ENCODE results near the gene AGMO. TPM values are rescaled to one million over a fixed set of nuclear protein-coding genes. Genes with fewer than 3 reads are reported as not detected.

Gene AGMO
- total RNA-seq, 6 experiments from 2014 or later: 20.8 to 58.9 (median 33.7) TPM

GRCh38 chr7:15245831-15246230, 316.0 kb downstream of the AGMO start:
- no peak overlapping the region for H3K27ac ChIP-seq
- no peak for DNase-seq
- H3K9me3 ChIP-seq: no peaks in the 10 kb centered on the region
- no peaks in the 10 kb centered on the region for H3K27me3 ChIP-seq
- no peaks in the 10 kb centered on the region for H3K36me3 ChIP-seq
- ATAC-seq: no peak
- H3K4me3 ChIP-seq: no peak overlapping the region
- 57% methylated on average over 2 of the region's 2 CpGs for WGBS (ENCODE audit: insufficient coverage, low coverage, low lambda C conversion rate, missing lambda C conversion rate)
- intact Hi-C loops (cut with DNase I): no loop called here
- no peaks in the 10 kb centered on the region for H3K4me1 ChIP-seq
- TF ChIP-seq, protein P1, sequence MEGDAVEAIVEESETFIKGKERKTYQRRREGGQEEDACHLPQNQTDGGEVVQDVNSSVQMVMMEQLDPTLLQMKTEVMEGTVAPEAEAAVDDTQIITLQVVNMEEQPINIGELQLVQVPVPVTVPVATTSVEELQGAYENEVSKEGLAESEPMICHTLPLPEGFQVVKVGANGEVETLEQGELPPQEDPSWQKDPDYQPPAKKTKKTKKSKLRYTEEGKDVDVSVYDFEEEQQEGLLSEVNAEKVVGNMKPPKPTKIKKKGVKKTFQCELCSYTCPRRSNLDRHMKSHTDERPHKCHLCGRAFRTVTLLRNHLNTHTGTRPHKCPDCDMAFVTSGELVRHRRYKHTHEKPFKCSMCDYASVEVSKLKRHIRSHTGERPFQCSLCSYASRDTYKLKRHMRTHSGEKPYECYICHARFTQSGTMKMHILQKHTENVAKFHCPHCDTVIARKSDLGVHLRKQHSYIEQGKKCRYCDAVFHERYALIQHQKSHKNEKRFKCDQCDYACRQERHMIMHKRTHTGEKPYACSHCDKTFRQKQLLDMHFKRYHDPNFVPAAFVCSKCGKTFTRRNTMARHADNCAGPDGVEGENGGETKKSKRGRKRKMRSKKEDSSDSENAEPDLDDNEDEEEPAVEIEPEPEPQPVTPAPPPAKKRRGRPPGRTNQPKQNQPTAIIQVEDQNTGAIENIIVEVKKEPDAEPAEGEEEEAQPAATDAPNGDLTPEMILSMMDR (IDR thresholded peaks at IDR 0.05): no peak
- TF ChIP-seq POLR2A (IDR thresholded peaks at IDR 0.05): no peak

DNA sequence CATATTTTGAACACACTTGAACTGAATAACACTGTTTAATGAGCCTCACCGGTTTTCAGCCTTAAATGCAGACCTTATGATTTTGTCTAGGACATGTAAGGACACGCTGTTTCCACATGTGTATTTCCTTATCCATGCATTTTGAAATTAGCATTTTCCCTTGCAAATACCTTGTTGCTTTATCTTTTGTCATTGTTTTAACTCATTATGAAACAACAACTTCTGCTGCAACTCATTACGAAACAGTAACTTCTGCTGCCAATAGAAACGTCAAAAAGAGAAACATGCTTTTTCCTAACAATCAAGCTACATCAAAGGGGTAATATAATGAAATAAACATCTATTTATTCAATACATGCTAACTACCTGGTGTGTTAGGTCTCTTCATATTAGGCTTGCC, 322.0 kb downstream of the AGMO start:
- no peak overlapping the region for H3K27ac ChIP-seq
- intact Hi-C loops (cut with DNase I): no loop called here
- DNase-seq (no peak), ATAC-seq (peak in 1 of 4 donors; percentile 19)
- H3K4me1 ChIP-seq: no peaks in the 10 kb centered on the region
- H3K4me3 ChIP-seq: no peak overlapping the region
- TF ChIP-seq, protein P1 (IDR thresholded peaks at IDR 0.05): no peak
- TF ChIP-seq POLR2A (IDR thresholded peaks at IDR 0.05): no peak
- no peaks in the 10 kb centered on the region for H3K9me3 ChIP-seq
- no peaks in the 10 kb centered on the region for H3K27me3 ChIP-seq
- H3K36me3 ChIP-seq: no peaks in the 10 kb centered on the region
- 49% methylated on average over 4 of the region's 4 CpGs for WGBS (ENCODE audit: insufficient coverage, low coverage, low lambda C conversion rate, missing lambda C conversion rate)

- no peak for DNase-seq
- 33% methylated on average over 2 of the region's 2 CpGs for WGBS (ENCODE audit: insufficient coverage, low coverage, low lambda C conversion rate, missing lambda C conversion rate)
- Histone ChIP-seq H3K27me3 (no peaks in the 10 kb centered on the region), H3K9me3 (no peaks in the 10 kb centered on the region), H3K4me3 (no peak overlapping the region), H3K27ac (no peak overlapping the region), H3K36me3 (no peaks in the 10 kb centered on the region), H3K4me1 (no peaks in the 10 kb centered on the region)
- peak in 3 of 4 donors; percentile 44 to 45 (median 44) for ATAC-seq
- TF ChIP-seq, protein P1 (IDR thresholded peaks at IDR 0.05): no peak
- no peak for TF ChIP-seq POLR2A (IDR thresholded peaks at IDR 0.05)
- intact Hi-C loops (cut with DNase I): no loop called here
These were observed 324.9 kb downstream of the AGMO start for GRCh38 chr7:15236952-15237351.

DNA sequence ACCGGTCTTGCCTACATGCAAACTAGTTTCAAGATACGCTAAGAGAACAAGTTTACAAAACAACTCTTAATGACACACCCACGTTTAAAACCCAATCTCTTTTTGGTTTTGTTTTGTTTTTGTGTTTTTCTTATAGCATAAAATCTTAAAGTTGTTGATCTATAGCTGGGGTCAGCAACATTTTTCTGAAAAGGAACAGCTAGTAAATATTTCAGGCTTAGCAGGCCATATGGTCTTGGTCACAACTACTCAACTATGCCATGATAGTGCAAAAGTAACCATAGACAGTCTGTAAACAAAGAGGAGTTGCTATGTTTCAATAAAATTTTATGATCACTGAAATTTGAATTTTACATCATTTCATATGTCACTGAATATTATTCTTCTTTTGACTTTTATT, 327.4 kb downstream of the AGMO start:
- Histone ChIP-seq H3K27ac (no peak overlapping the region), H3K36me3 (no peaks in the 10 kb centered on the region), H3K4me3 (no peak overlapping the region), H3K27me3 (no peaks in the 10 kb centered on the region), H3K9me3 (no peaks in the 10 kb centered on the region), H3K4me1 (no peaks in the 10 kb centered on the region)
- DNase-seq (no peak), ATAC-seq (no peak)
- TF ChIP-seq, protein P1 (IDR thresholded peaks at IDR 0.05): no peak
- no peak for TF ChIP-seq POLR2A (IDR thresholded peaks at IDR 0.05)
- WGBS (ENCODE audit: insufficient coverage, low coverage, low lambda C conversion rate, missing lambda C conversion rate): 78% methylated on average over 3 of the region's 3 CpGs
- intact Hi-C loops (cut with DNase I): no loop called here

DNA sequence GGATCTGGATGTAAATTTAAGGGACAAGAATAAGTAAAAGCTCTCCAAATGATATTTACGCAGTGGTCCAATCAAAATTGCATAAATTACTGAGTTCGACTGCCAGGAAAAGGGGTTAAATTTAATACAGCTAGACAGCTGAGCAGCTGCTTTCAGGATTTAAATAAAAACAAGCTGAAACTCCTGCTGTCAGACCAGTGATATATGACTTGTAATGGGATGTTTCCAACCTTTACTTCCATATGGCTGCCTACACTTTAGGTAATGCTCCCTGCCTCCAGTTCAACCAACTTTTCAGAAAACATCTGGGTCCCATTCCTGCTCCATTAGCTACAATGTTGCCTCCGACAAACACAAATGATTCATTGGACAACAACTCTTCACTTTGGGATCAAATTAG, 333.0 kb downstream of the AGMO start:
- Histone ChIP-seq H3K4me3 (no peak overlapping the region), H3K4me1 (peaks cover 0 to 10% (median 0%) of the 10 kb centered on the region in 4 donors), H3K9me3 (no peaks in the 10 kb centered on the region), H3K36me3 (no peaks in the 10 kb centered on the region), H3K27ac (no peak overlapping the region), H3K27me3 (no peaks in the 10 kb centered on the region)
- DNase-seq (no peak), ATAC-seq (no peak)
- TF ChIP-seq, protein P1 (IDR thresholded peaks at IDR 0.05): no peak
- TF ChIP-seq POLR2A (IDR thresholded peaks at IDR 0.05): no peak
- intact Hi-C loops (cut with DNase I): no loop called here
- 86% methylated on average over 1 of the region's 3 CpGs for WGBS (ENCODE audit: insufficient coverage, low coverage, low lambda C conversion rate, missing lambda C conversion rate)

All from right lobe of liver (tissue), 6 donors.